K562 (cell line): Measurements from ENCODE around the gene TNFRSF11A. TPM values are rescaled to one million over a fixed set of nuclear protein-coding genes. Genes with fewer than 3 reads are reported as not detected.

ENCODE experiments used
- ATAC-seq: fragments of 200-7000 bp; cut with Tn5 transposase; 3 replicates; pipeline ENCODE4 v1.9.1; 2020; ENCODE audit warnings: moderate library complexity
- BruUV-seq: library from RNA; stranded (reverse); fragments of 400-500 nt; replicated peaks from 2 replicates; lab custom pipeline; 2021; lab: Mats Ljungman, UMichigan
- CTCF ChIA-PET: fragments of 300-600 bp; formaldehyde crosslinking; extraction: SDS; loops from one replicate; lab custom pipeline; 2021; ENCODE audit warnings: low intra/inter-chr PET ratio; lab: Yijun Ruan, JAX
- POLR2A ChIA-PET: fragments of 300-600, 350-650 bp; sonication (Branson Sonifier 250); formaldehyde crosslinking; extraction: SDS; loops from one replicate; lab custom pipeline; 2021; ENCODE audit warnings: antibody characterized with exemption, inconsistent platforms; lab: Yijun Ruan, JAX
- DNase-seq, 4 experiments: peaks; one replicate each; pipeline versions ENCODE4 v3.0.0 to v3.0.0-alpha.2; 2011 to 2018; ENCODE audit warnings: low spot score in 3 of 4, mixed read lengths in 3 of 4; ENCODE audit errors: extremely low read depth in 1 of 4
- FAIRE-seq: peaks from 2 replicates; lab custom pipeline; 2011; peaks lifted over from hg19 to GRCh38; lab: Jason Lieb, UNC
- H2AFZ ChIP-seq: 2 replicates; pipeline ENCODE4 v1.6.0; 2011; ENCODE audit warnings: low read depth, low read length, control low read depth, inconsistent platforms
- H3K27ac ChIP-seq: fragments of 200-600 bp; 3 replicates; pipeline ENCODE4 v1.8.0; 2011; ENCODE audit warnings: low read depth, mild to moderate bottlenecking, control low read depth, inconsistent platforms, low read length, moderate library complexity, mixed read lengths; ENCODE audit errors: extremely low read depth
- H3K27me3 ChIP-seq, 2 experiments: fragments of 300-600 bp in 1 of 2; 2 replicates in 1 of 2; 3 replicates in 1 of 2; pipeline versions ENCODE4 v1.6.0 to v1.8.0; 2011; ENCODE audit warnings: inconsistent platforms in 2 of 2, low read length in 2 of 2, mild to moderate bottlenecking in 1 of 2, mixed read lengths in 1 of 2, moderate library complexity in 1 of 2; ENCODE audit not compliant: control insufficient read depth in 2 of 2, insufficient read depth in 2 of 2
- H3K36me3 ChIP-seq: fragments of 300-600 bp; 3 replicates; pipeline ENCODE4 v1.8.0; 2011; ENCODE audit warnings: mild to moderate bottlenecking, low read length, inconsistent platforms; ENCODE audit not compliant: control insufficient read depth, insufficient read depth
- H3K4me1 ChIP-seq, 2 experiments: fragments of 200-600 bp in 1 of 2; replicated peaks in 1 of 2; 2 replicates in 1 of 2; 3 replicates in 1 of 2; pipeline versions ENCODE4 v1.5.1 to v1.8.0; 2011; ENCODE audit warnings: inconsistent platforms in 2 of 2, low read length in 2 of 2, mild to moderate bottlenecking in 1 of 2, mixed read lengths in 1 of 2, moderate library complexity in 1 of 2; ENCODE audit not compliant: control insufficient read depth in 2 of 2, insufficient read depth in 2 of 2
- H3K4me2 ChIP-seq: 2 replicates; pipeline ENCODE4 v1.6.1; 2011; ENCODE audit warnings: low read length, control low read depth, inconsistent platforms, mixed read lengths; ENCODE audit not compliant: insufficient read depth
- H3K4me3 ChIP-seq: fragments of 200-600 bp; sonication (generic), shearing (Covaris generic); 2 replicates; pipeline ENCODE4 v1.5.1; 2016; ENCODE audit warnings: control low read depth, inconsistent platforms
- H3K79me2 ChIP-seq: fragments of 200-600 bp; 3 replicates; pipeline ENCODE4 v1.8.0; 2011; ENCODE audit warnings: low read length, inconsistent platforms; ENCODE audit not compliant: control insufficient read depth, insufficient read depth
- H3K9ac ChIP-seq, 2 experiments: 2 replicates each; pipeline versions ENCODE4 v1.6.0 to v1.6.1; 2011; ENCODE audit warnings: low read depth in 2 of 2, low read length in 2 of 2, control low read depth in 1 of 2, inconsistent platforms in 1 of 2, mild to moderate bottlenecking in 1 of 2, mixed read lengths in 1 of 2; ENCODE audit not compliant: insufficient read depth in 1 of 2
- H3K9me1 ChIP-seq: one replicate; pipeline ENCODE4 v1.6.0; 2011; ENCODE audit warnings: inconsistent platforms, mild to moderate bottlenecking, low read length, moderate library complexity; ENCODE audit not compliant: control insufficient read depth, insufficient read depth
- H3K9me3 ChIP-seq: replicated peaks from 2 replicates; pipeline ENCODE4 v1.5.1; 2011; ENCODE audit warnings: low read depth, low read length, inconsistent platforms; ENCODE audit not compliant: control insufficient read depth, insufficient read depth
- H4K20me1 ChIP-seq: replicated peaks from 2 replicates; pipeline ENCODE4 v1.6.1; 2011; ENCODE audit warnings: low read length, inconsistent platforms, mixed read lengths; ENCODE audit not compliant: control insufficient read depth, insufficient read depth
- CAMTA2 ChIP-seq: fragments of 250-450 bp; sonication (Bioruptor Pico); conservative IDR thresholded peaks from 2 replicates; pipeline ENCODE4 v1.5.1; 2022
- DACH1 ChIP-seq: fragments of 450-650 bp; IDR thresholded peaks from 2 replicates; pipeline ENCODE4 v1.6.1; 2018; ENCODE audit not compliant: partially characterized antibody
- ERF ChIP-seq: fragments of 450-650 bp; formaldehyde crosslinking; IDR thresholded peaks from 2 replicates; pipeline ENCODE4 v1.4.0; 2020; ENCODE audit warnings: mild to moderate bottlenecking, mixed read lengths
- NCOA1 ChIP-seq: fragments of 450-650 bp; IDR thresholded peaks from 2 replicates; pipeline ENCODE4 v1.6.1; 2016; ENCODE audit warnings: low read depth
- NR2C1 ChIP-seq, 2 experiments: fragments of 450-650 bp; IDR thresholded peaks; 2 replicates each; pipeline ENCODE4 v1.6.1; 2017; ENCODE audit warnings: mild to moderate bottlenecking in 2 of 2, antibody characterized with exemption in 1 of 2, inconsistent platforms in 1 of 2, missing compliant biosample characterization in 1 of 2, missing genetic modification characterization in 1 of 2
- PRPF4 ChIP-seq: fragments of 200-400 bp; formaldehyde crosslinking; IDR thresholded peaks from one replicate; pipeline ENCODE4 v1.6.1; 2017; ENCODE audit warnings: low read length, low read depth, mild to moderate bottlenecking; ENCODE audit not compliant: insufficient read depth, poor library complexity, severe bottlenecking
- RCOR1 ChIP-seq, 2 experiments: IDR thresholded peaks; 2 replicates each; pipeline ENCODE4 v1.6.1; 2012; ENCODE audit warnings: low read depth in 2 of 2, low read length in 2 of 2, borderline replicate concordance in 1 of 2, improper control_type of control experiment in 1 of 2
- RERE ChIP-seq: sonication (generic); formaldehyde crosslinking; IDR thresholded peaks from 2 replicates; pipeline ENCODE4 v1.8.0; 2023; ENCODE audit warnings: missing genetic modification reagents, mild to moderate bottlenecking, borderline replicate concordance
- ZNF639 ChIP-seq, 2 experiments: fragments of 200-800 bp in 1 of 2; sonication (Bioruptor generic) in 1 of 2; sonication (generic) in 1 of 2; formaldehyde crosslinking in 1 of 2; IDR thresholded peaks in 1 of 2; conservative IDR thresholded peaks in 1 of 2; 2 replicates each; pipeline versions ENCODE4 v1.5.0 to v1.6.1; 2016 to 2020; ENCODE audit warnings: missing compliant biosample characterization in 1 of 2, missing genetic modification characterization in 1 of 2, missing genetic modification reagents in 1 of 2
- WGBS: fragments of 100-300 bp; shearing (Covaris generic); methylation state at CpG from one replicate; pipeline ENCODE4 v1.1.6; 2016; ENCODE audit warnings: low coverage, mixed read lengths; ENCODE audit not compliant: insufficient coverage; ENCODE audit errors: missing lambda C conversion rate; 5-methylcytosine and 5-hydroxymethylcytosine counted together
- in situ Hi-C: fragments of 300-500 bp; cut with MboI; formaldehyde crosslinking; loops from 4 replicates; pipeline ENCODE4 v1.15.0; 2018; ENCODE audit warnings: inconsistent platforms, mixed read lengths
- intact Hi-C: fragments of 100-400 bp; cut with micrococcal nuclease; formaldehyde crosslinking; loops from 2 replicates; pipeline ENCODE4 v1.14.2; 2022
- polyA plus RNA-seq, 8 experiments: library from polyadenylated mRNA; depleted of rRNA in 4 of 8; stranded (reverse) in 5 of 8; unstranded in 3 of 8; fragments of >200 nt; fragmentation: Nextera tagmentation in 2 of 8; fragmentation: Illumina TruSeq in 1 of 8; extraction: Ambion mirVana in 2 of 8; extraction: Trizol in 1 of 8; gene quantifications; 2 replicates each; pipeline versions ENCODE4 v1.2.1 to v1.2.3, GENCODE V29; 2011 to 2014; ENCODE audit warnings: inconsistent platforms in 1 of 8, missing spikeins in 1 of 8
- total RNA-seq, 7 experiments: library from RNA; depleted of rRNA in 6 of 7; stranded (reverse); fragments of >200 nt in 6 of 7; fragmentation: Illumina TruSeq in 2 of 7; extraction: Trizol in 2 of 7; gene quantifications; 2 replicates each; pipeline versions ENCODE4 v1.2.1 to v1.2.3, GENCODE V29; 2011 to 2021; ENCODE audit warnings: low replicate concordance in 1 of 7

The TNFRSF11A gene
- total and polyA plus RNA-seq, 9 of the 15 experiments (the other 6 are each of a cell fraction or from before 2014, with no cell fraction given), result 0.03 to 0.06 (median 0.04) TPM; not detected in 6

- TF ChIP-seq ZNF639 (CRISPR knock-in tag; conservative IDR thresholded peaks at IDR 0.05 in 1 of 2, IDR thresholded peaks at IDR 0.05 in 1 of 2), result no peak
These were observed 47.8 kb downstream of the TNFRSF11A start (continued) for GRCh38 chr18:62372882-62373281.

- FAIRE-seq, result no peak
- H3K27ac ChIP-seq, result no peak overlapping the region
- no peak for DNase-seq
- POLR2A ChIA-PET, result interaction anchor here (1.6 kb wide), 1 partner anchor 10 kb away, joined by 6 read pairs; no protein-coding TSS in a partner anchor
- TF ChIP-seq RERE (CRISPR knock-in tag), result no peak
- no peak for TF ChIP-seq NR2C1 (IDR thresholded peaks at IDR 0.05)
- no peak for TF ChIP-seq NR2C1 (tag; IDR thresholded peaks at IDR 0.05)
- no peak for TF ChIP-seq PRPF4
- TF ChIP-seq NCOA1, result no peak
- TF ChIP-seq DACH1, result no peak
- TF ChIP-seq RCOR1 (IDR thresholded peaks at IDR 0.05; ENCODE audit: borderline replicate concordance in 1 of 2, low read depth in 2 of 2, low read length in 2 of 2), result no peak
- no peak for TF ChIP-seq CAMTA2 (CRISPR knock-in tag)
- TF ChIP-seq ERF, result no peak
- H4K20me1 ChIP-seq, result no peaks in the 10 kb centered on the region
- no peaks in the 10 kb centered on the region for H3K9me3 ChIP-seq
- H3K9me1 ChIP-seq, result no peaks in the 10 kb centered on the region
- H3K4me2 ChIP-seq, result no peak overlapping the region
- WGBS, result 13% methylated on average over 1 of the region's 1 CpG
- no peaks in the 10 kb centered on the region for H3K79me2 ChIP-seq
- no peak overlapping the region for H2AFZ ChIP-seq
- no peaks in the 10 kb centered on the region for H3K4me1 ChIP-seq
- in situ Hi-C loops (no loop called here), intact Hi-C loops (no loop called here)
- ATAC-seq, result no peak
- H3K4me3 ChIP-seq, result no peak overlapping the region
- CTCF ChIA-PET, result no interaction called here
- no peak overlapping the region for H3K9ac ChIP-seq
- H3K27me3 ChIP-seq, result peaks cover 6 to 23% of the 10 kb centered on the region in 2 experiments
- no TSS peak for BruUV-seq
- H3K36me3 ChIP-seq, result no peaks in the 10 kb centered on the region
These were observed 49.4 kb downstream of the TNFRSF11A start for GRCh38 chr18:62374410-62374965.
